Measurements from ENCODE around the gene KLF3.

Gene KLF3

DNA sequence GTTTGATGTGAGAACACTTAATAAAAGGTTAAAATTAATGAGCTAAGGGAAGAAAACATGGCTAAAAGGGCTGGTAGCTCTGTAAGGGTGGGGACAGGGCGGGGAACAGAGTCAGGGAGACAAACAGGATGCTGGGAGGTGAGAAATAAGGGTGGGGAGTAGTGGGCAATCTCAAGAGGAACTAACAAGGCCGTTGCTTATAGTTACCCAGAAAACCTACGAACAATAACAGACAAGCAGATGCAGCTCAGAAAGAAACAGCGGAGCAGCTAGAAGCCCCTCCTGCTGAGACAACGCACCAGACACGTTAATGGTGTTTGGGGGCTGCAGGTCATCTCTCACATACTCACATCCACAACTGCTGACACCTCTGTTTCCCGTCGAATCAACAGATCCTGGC lies 9.7 kb upstream of the KLF3 start:
- DNase-seq (ENCODE audit: low read depth, low spot score), result no peak

DNA sequence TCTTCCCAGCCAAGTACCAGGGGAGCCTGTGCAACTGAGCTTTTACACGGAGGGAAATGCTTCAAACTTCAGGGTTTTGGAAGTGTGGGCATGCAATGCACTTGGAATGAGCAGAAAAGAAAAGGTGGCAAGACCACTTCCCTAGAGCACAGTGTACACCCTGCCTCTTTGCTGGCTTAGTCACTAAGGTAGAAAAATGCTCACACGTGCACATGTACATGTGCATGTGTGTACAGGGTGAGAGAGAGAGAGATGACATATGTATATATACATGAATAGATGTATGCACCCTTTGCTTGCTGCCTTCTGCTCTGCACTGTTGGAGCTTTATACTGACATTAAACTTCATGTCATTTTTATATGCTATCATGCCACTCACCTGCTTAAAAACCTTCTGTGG lies 7.9 kb upstream of the KLF3 start:
- no peak for DNase-seq (ENCODE audit: low read depth, low spot score)

DNA sequence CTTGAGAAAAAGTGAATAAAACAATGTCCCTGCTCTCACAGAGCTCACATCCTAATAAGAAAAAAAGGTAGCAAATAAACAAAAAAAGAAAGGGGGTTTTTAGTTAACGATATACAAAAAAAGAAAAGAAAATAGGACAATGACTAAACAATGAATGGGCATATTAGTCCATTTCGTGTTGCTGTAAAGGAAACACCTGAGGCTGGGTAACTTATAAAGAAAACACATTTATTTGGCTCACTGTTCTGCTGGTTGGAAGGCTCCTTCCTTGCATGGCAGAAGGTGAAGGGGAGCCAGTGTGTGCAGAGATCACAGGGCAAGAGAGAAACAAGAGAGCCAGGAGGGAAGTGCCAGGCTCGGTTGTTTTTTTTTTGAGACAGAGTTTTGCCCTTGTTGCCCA lies 4.7 kb upstream of the KLF3 start:
- DNase-seq (ENCODE audit: low read depth, low spot score), result no peak

DNA sequence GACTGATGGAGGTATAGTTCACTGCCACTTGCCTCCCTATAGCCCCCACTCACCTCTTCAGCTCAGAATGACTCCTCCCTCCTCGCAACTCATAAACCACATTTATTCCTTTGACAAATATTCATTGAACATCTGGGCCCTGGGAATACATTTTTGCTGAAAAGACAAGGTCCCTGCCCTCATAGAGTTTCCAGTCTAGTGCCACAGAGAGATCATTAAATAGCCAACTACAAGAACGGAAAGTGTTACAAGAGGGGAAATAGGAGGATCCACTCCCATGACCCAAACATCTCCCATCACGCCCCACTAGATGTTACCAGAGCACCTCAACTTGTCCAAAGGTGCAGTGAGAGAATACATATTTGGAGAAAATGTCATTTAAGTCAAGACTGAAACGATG lies 3.2 kb upstream of the KLF3 start:
- no peak for DNase-seq (ENCODE audit: low read depth, low spot score)

DNA sequence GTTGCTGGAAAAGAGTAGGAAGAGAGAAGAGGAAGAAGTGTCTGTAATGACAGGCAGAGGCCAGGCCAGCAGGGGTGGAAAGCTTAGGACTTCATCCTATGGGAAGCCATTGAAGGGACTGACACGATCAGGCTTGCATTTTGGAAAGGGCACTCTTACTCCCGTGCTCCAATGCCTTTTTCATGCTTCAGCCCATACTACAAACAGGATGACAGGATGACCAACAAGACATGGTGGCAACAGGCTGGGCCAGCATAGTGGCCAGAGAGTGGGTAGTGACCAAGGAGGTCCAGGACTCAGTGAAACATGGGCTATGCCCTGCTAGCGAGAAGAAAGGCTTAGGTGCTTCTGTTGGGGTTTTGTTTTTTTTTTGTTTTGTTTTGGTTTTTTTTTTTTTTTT lies 2.6 kb upstream of the KLF3 start:
- no peak for DNase-seq (ENCODE audit: low read depth, low spot score)

DNA sequence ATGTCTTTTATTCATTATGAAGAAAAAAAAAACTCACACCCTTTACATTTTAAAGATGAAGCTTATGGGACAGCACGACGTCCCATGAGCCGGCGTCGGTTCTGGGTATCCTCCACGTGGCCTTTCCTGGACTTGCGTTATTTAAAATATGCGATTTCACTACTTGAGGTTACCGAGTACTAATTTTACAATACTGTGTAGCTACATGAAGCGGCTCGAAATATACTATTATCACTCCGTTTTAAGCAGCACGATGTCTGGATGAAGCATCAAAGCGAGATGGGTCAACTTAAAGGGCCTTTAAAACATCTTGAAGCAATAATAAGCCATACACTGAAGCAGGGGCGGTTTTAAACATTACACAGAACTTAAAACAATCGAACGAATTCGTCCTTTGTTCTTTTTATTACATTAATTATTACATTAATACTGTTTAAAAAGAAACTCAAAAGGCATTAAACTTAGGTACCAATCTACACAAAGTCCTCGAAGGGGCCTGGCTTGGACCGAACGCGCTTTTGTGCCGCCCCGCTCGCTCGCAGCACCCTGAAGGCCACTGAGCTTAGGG lies 1.4 kb upstream of the KLF3 start:
- DNase-seq (ENCODE audit: low read depth, low spot score), result no peak

DNA sequence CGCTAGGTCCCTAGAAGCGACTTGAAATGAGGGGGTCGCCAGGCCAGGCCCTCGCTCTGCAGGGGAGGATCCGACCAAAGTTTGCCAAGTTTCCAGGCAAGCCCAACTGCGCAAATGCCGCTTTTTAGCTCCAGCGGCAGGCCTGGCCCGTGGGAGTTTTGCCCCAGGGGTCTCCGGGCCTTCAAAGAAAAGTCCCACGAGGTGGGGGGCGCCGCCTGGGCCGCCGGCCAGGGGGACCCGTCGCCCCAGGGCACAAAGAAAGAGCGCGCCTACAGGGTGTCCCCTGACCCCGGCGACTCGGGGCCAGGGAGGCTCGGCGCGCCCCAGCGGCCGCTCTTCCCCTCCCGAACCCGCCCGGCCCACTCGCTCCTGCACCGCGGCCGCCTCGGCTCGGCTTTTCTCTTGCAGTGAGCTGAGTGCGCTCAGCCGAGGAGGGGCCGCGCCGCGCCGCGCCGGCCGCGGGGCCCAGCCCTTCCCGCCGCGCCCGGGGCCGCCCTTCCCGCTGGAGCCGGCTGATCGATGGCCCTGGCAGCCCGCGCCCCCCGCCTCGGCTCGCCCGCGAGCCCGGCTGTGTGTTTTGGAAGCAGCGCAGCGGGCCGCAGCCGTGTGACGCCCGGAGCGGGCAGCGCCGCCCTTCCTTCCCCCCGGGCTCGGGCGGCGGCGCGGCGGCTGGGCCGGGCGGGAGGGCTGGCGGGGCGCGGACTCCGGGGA lies 754 bp upstream of the KLF3 start:
- DNase-seq (ENCODE audit: low read depth, low spot score), result no peak

DNA sequence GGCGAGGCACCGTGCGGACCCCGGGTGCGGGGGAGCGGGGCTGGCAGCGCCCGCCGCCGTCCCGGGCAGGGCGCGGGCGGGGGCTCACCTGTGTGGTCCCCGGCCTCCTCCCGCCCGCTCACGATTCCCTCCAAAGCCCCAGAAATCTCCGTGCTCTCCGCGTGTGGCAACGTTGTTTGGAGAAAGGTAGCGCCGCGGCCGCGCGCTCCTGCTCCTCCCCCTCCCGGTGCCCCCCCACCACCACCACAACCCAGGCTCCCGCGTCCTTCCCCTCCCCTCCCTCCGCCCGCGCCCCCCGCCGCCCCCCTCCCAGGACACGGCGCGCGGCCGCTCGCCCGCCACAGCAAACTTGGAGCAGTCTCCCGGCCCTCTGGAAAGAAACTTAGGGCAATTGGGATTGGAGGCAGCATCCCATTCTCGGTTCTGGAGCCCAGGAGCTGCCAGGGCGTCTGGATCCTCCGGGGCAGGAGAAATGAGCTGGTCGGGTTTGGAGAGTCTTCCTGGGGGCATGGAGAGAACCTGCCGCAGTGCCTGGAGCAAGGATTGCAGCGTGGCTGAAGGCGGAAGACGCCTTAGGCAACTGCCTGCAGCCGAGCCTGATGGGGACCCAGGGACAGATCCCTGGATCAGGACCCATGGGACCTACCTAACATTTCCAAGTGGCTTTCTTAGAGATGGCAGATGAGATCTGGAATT lies 855 bp downstream of the KLF3 start:
- no peak for DNase-seq (ENCODE audit: low read depth, low spot score)

DNA sequence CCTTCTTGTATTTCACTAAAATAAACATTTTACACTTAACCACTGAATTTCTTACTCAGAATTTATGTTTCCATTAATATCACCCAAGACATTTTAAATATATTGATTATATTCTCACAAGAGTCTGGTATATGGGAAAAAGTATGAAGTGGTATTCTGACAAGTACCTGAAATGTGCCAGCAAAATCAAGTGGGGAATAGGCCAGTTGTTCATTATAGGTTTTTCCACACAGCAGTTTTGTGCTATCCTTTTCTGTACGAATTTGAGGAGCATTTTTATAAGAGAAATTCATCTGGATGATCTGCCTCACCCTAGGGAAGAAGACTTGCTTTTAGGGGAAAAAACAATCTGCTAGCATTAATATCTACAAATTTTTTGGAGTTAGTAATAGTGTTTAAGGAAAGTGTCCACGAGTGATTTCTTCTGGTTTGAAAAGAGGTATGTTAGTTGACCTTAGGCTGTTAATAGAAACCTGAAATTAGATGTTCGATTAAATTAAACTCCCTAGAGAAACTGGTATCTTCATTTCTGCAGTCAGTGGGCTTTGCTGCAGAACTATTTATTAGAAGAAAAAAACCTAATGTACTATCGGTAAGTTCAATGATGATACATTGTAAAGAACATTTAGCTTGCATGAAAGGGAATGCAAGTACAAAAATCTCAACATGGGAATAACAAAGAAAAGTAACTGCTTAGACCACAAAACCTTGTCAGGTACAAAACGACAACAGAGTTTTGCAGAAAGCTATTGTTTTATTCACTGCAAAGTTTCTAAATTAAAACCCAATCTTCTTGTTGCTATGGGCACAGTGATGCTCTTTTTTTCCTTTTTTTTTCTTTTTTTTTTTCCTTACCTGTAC lies 1.8 kb downstream of the KLF3 start:
- no peak for DNase-seq (ENCODE audit: low read depth, low spot score)

DNA sequence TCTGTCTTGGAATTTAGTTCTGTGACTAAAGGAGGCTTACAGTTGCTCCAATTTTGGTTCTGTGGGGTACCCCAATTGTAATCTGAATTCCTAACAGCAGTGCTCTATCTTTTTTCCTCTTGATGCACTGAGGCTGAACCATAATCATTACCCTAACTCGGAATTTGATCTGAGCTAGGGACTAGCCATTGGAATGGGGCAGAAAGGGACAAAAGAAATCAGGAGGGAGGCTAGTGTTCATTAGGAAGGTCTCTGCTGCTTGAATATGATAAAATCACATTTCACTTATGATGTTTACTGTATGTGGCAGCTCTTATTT lies 2.7 kb downstream of the KLF3 start:
- no peak for DNase-seq (ENCODE audit: low read depth, low spot score)

DNA sequence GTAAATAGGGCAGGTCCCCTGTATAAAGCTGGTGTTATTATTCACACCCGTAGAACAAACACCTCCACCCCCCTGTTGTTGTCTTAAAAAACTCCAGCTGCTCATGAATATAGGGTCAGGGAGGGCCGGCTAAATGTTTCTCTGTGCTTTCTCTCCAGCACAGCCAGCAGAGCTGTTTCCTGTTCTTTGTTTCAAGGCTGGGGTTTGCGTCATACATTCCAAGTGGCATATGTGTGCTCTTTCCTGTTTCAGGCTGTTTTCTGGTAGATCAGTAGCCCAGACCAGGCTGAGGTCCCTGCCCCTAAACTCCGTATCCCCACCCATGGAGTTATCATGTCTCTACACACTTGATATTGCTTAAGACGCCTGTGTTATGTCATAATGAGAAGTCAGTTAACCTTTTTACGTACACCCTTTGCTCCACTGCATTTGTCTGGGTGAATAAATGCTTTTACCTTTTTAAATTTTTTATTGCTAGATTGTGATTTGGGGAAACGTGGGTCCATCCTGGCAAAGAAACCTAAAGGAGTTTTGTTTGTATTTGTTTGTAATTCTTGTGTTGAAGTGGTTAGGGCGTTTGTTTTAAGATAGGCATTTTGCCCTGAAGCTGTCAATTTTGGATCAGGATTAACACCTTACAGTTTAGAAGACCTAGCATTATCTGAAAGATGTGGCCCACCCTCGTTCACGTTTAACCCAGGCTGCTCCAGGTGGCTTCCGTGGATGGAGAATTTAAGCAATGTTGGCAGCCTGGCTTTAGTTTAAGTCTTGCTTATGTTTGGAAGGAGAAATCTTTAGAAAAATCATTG lies 3.3 kb downstream of the KLF3 start:
- no peak for DNase-seq (ENCODE audit: low read depth, low spot score)

DNA sequence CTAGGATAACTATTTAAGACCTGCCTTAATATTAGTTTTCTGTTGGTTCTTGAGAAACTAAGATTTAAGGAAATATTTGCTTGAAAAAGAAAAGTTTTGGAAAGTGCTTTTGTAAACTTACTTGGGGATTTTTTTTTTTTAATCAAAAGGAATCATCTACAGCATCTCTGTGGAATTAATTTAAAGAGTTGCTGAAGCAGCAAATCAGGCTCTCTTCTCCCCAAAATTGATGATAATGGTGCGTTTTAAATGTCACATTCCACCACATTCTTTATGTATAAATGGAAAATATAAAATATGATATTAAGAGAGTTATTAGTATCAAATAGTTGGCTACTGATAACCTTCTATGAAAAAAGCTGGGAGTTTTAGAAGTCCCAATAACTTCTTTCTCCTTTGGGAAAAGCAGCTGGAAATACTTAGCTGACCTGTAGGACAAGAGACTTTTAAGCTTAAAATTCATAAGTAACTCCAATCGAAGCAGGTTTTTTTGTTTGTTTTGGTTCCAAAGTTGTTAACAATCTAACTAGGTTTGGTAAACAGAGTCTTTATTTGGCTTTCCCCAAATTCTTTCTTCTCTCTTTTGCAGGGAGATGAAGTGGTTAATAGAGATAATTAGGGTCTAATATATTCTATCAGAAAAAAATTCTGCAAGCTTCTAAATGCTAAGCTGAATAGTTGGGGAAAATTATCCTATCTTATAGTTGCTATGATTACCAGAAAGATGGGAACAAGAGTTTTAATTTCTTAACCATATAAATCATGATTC lies 4.4 kb downstream of the KLF3 start:
- no peak for DNase-seq (ENCODE audit: low read depth, low spot score)

DNA sequence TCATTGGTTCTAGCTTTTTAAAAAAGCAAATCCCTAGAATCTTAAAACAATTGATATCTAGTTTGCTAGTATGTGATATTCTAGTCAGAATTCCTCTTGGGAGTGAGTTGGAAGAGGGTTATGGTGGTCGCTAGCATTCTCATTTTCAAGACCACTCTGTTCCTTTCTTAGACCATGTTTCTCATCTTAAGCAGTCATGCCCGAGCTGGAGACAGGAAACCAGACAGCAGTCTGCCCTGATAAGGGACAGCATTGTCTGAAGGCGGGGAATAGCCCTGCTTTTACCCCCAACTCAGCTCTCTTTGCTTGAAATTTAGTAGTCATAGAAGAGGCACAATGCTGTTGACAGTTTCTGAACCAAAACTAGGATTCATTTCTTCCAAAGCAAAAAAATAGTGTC lies 5.2 kb downstream of the KLF3 start:
- DNase-seq (ENCODE audit: low read depth, low spot score), result no peak

DNA sequence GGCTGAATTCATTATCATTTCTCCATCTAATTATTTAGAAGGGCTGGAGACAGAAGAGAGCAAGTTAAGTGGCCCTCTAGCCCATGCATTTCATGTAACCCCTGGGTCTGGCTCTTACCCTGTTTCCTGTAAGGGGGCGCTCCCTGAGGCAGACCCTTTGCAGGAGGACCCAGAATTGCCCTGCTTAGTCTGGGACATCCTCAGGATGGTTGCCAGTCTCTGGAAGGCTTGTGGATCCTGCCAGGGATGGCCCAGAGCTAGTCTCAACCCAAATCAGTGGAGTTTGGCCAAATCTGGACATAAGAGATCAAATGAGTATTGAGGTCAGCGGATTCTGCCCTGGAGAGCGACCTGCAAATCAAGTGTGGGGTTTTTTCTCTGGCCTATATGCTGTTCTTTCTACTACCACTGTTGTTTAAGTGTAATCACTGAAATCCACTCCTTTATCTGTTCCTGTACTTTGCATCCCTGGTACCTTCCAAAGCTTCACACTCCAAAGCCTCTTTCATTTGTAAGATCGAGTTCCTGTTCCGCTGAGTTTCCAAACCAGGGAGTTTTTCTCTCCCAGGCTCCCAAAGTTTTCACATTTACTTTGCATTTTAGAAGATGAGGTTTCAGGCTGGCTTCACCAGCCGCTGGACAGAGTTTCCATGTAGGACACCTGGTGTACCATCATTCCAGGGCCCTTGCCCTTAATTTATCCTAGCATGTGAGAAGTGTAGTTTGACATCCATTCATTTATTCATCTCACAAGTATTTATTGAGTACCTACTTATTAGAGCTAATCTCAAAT lies 6.3 kb downstream of the KLF3 start:
- DNase-seq (ENCODE audit: low read depth, low spot score), result no peak

DNA sequence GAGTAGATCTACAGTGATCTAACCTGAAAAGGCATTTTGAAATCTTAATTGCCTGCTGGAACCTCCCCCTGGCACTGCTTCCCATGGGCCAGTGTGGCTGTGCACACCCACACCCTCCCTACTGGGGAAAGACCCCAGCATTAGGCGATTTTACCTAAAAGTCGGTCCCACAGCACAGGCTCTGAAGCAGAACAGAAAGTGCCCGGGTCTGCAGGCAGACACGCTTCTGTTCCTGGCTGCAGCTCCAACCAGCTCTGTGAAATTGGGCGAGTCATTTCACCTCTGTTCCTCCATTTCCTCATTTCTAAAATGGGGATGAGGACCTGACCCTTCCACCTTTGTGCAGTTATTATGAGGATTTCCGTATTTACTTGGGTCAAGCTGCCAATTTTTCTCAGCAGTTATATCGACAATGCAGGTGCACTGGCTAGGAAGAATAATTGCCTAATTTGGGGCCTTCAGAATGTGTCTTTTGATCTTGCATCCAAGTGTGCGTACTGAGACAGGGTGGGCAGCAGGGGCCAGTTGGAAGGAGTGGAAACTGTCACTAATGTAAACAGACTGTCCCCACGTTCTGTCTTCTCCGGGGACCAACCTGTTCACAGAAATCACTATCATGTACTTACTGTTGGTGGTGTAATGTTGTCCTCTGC lies 7.1 kb downstream of the KLF3 start:
- no peak for DNase-seq (ENCODE audit: low read depth, low spot score)

DNA sequence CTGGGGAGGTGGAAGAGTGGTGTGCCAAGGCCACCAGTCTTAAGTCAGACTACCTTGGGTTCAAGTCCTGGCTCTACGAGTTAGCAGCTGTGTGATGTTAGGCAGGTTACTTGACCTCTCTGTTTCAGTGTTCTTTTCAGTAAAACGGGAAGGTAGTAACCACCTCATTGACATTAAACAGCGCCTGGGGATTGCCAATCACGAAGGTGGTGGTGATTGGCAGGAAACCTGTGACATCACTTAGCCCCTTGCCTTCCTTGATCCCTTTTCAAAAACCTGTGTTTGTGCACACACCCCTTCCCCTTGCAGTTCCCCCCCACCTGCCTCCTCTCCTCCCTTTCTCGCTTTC lies 7.6 kb downstream of the KLF3 start:
- no peak for DNase-seq (ENCODE audit: low read depth, low spot score)

DNA sequence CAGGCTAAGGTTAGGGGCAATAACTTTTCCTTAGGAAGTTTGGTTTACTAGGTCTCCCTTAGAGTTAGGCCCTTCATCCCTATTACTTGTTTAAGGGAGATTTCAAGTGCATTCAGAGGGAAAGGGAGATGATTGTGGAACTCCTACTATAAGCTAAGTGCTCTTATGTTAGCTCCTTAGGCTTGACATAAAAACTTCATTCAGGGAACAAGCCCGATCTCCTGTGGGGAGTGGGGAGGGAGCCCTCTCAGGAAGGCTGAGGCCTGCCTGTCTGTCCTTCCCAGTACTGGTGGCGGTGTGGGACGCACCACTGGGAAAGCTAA lies 8.0 kb downstream of the KLF3 start:
- no peak for DNase-seq (ENCODE audit: low read depth, low spot score)

DNA sequence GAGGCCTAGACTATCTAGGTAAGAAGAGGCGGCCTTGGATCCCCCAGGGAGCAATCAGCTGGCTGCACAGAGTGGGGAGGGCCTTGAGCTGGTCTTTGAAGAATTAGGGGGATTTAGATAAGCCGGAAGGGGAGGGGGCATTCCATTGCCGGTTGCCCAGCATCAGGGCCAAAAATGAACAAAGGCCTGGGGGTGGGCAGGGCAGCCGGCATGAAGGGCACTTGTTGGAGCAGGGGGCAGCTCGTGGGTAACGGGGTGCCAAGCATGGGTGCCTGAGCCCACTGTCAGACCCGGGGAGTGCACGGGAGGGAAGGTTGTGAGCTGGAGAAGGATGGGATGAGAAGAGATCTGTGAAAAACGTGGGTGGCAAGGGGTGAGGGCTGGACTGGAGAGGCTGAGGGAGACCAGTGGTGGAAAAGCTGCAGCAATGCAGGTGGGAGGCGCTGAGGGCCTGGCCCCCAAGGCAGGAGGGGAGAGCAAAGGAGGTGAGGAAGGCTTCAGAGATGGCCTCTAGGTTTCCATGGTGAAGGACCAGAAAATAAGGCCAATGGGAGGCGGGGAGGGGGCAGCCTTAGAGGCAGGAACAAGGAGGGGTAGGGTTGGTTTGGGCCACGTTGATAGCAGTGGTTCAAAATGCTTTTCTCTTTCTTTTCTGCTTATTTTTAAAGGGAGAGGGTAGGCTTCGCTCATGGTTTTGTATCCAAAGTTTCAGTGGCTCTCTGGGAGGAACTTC lies 8.6 kb downstream of the KLF3 start:
- no peak for DNase-seq (ENCODE audit: low read depth, low spot score)
